Colon (tissue), 2 donors: ENCODE data around the gene GRHL1.
"Not testable (repeated sequence)": the region's sequence is repeated elsewhere in the genome, so short reads cannot be mapped to it uniquely, and the experiment has no call there.

Experiments
- FAIRE-seq: peaks from 2 replicates; lab custom pipeline; 2012; peaks lifted over from hg19 to GRCh38; lab: Jason Lieb, UNC
- donor health status: control.
- donor health status: control.

Gene GRHL1

DNA sequence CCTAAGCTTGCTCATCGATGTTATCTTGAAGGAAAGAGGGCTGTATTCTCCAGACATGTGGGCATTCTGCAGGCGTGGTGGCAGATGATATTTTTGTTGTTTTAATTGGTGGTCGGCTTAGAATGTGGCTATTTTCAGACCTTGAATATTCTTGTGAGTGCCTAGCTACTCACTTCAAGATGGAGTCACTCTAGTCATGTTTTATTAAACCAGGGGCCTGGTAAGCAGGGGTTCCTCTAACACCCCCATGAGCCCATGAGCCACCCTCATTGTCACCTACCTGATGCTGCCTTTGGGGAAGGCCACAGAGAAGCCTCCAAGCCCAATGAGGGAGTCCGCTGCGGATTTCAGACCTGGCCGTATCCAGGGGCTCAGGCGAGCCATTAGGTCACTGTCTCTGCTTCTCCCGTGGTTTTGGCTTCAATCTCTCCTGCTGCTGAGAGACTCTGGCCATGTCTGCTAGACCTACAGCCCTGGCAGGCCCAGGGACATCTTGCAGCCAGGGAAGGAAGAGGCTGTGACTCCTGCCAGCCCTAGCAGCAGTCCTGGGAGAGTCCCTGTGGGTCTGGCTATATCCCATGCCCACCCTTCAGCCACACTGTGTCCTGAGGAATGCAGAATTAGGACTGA is 75.6 kb downstream of the GRHL1 start:
- no peak for FAIRE-seq

DNA sequence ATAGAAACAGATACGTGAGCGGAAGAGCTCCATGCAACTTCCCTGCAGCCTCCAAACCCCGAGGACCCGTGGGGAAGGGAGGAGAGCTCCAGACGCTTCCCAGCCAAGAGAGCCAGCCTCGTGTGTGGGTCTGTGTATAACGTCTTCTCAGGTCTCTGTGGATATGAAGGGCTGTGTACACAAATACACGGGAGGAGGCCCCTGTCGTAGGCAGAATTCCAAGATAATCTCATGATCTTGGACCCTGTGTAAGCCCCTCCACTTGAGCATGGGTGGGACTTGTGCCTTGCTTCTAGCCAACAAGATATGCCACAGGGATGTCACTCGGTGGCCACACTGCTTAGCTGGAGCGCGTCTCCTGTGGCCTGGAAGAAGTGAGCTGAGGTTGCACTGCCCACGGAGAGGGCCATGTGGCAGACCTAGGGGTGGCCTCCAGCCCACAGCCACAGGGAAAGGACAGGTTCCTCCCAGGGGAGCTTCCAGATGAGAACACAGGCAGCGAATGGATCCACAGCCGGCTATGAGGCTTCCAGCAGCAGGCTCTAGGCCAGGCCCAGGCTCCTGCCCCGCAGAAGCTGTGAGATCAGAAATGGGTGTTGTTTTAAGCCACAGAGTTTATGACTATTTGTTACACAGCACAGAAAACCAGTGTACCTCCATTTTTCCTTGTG is 76.3 kb downstream of the GRHL1 start:
- no peak for FAIRE-seq

DNA sequence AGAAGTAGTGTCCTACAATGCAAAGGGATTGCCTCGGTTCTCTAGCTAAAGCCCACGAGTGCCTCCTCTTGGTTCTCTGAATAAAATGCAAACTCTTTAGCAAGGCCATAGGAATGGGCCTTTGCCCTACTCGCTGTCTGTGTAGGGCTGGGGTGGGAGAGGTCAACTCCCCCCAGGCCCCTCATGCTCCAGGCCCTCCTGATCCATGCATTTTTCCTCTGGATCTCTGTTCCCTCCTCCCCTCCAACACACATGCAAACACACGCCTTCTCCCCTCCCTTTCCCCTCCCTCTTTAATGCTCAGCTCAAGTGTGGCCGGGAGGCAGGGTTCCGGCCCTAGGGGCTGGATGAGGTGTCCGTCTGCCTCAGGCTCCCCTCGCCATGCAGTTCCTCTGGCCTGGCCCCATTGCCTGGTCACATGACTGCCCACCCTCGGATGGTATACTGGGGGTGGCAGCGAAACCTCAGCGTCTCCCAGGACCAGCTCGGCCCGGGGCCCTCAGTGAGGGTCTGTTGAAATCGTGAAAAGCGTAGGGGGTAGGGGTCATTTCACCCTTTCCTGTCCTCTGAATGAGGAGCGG is 77.0 kb downstream of the GRHL1 start:
- FAIRE-seq, result no peak

DNA sequence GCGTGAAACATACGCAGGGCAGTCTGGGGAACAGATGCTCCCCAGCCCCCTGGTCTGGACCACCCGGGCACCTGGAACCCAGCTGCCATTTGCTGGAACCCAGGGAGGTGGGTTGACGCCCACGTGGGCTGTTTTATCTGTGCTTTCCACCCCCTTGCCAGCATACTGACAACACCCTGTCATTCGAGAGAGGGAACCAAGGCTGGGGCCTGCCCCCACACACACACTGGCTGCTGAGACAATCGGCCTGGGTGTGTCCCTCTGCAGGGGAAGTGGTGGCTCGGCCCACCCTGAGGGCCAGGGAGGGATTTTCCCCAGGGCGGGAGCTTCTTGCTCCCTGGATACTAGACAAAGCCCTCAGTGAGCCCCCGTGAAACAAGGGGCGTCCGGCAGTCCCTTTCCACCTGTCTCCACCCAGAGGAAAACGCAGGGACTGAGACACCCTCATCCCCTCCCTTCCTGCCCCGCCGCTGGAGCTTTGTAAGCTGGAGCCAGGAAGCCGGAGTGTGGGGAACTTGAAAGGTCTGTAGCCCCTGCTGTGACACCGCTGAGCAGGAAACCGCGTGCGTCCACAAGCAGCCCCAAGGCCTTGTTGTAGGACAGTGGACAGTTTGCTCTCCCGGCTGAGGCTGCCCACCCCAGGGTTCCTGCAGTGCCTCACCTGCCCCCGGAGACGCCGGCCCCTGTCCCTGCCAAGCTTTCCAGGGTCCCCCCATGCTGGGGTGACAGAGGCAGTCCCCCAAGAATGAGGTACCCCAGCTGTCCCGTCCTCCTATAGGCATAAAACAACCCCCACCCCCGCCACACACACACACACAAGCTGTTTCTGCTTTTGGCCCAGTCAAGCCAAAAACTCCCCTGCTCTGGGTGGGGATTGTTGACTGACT is 77.7 kb downstream of the GRHL1 start:
- no peak for FAIRE-seq

DNA sequence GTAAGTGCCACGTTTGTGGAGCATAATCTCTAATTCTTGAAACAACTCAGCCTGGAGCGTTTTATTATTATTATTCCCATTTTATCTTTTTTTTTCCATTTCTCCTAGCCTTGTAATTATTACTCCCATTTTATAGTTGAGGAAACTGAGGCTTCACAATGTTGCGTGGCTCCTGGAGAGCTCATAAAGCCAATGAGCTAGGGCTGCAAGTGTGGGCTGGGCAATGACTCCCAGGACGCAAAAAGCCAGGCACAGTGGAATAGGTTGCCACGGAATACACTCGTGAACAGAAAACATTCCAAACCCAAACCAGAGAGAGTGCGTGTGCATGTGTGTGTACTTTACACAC is 78.4 kb downstream of the GRHL1 start:
- FAIRE-seq, result no peak

DNA sequence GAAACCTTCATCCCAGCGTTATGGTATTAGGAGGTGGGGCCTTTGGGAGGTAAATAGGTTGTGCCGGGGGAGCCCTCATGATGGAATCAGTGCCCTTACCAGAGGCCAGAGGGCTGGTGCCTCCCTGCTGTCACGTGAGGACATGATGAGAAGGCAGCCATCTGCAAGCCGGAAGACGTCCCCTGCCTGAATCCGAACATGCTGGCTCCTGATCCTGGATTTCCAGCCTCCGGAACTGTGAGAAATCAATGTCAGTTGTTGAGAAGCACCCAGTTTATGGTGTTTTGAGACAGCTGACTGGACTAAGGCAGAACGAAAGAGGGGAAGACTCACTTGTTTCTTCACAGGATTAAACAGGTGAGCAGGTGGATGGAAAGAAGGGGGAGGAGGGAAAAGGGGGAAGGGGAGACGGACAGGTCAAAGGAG is 78.8 kb downstream of the GRHL1 start:
- no peak for FAIRE-seq

DNA sequence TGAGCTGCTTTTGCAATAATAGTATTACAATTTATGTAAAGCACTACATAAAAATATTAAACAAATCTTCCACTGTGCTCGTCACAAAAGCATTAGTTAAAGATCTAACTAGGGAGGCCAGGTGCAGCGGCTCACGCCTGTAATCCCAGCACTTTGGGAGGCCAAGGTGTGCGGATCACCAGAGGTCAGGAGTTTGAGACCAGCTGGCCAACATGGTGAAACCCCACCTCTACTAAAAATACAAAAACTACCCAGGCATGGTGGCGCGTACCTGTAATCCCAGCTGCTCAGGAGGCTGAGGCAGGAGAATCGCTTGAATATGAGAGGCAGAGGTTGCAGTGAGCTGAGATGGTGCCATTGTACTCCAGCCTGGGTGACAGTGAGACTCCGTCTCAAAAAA is 79.3 kb downstream of the GRHL1 start:
- FAIRE-seq, result not testable (repeated sequence)

DNA sequence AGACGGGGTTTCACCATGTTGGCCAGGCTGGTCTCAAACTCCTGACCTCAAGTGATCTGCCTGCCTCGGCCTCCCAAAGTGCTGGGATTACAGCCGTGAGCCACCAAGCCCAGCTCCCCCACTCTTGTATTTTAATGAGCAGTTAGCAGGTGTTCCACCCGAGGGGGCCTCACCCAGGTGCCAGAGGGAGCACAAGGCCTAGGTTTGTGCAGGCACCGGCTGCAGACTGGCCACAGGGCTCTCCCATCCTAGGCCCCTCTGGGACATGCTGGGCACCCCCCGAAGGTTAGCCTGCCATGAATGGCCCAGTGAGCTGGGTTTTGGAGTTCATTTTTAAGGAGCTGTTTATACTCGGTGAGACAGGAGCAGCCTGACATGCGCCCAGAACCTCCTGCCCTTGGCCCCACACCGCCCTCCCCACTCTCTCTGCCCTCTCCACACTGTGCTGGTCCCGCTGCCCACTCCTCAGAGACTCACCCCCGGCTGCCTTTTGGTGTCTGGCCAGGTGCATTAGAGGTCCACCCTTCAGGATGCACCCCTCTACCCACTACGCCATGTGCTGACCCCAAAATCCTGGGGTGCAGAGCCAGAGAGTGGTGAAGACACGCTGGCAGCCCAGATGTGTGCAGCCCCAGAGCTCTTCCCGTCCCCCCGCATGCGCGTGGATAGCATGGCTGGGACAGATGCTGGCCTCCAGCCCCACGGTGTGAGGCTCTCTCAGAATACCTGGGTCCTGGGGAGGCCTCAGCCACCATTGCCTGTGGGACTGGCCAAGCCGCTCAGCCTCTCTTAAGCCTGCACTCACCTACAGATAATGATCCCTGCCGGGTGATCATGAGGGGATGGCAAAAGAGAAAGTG is 80.6 kb downstream of the GRHL1 start:
- no peak for FAIRE-seq

DNA sequence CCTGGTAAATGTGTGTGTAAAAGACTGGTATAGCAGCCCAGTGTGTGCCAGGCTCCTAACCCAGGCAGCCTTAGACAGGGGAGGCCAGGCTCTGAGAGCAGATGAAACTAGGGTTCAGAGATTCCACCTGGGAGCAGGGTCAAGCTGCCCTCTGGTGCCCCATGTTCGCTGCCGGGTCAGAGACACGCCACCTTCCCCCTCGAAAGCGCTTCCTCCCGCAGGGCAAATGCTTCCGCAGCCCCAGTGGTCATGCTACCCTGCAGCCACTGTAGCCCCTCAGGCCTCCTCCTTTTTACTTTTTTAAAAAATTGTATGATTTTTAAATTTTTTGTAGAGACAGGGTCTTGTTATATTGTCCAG is 81.2 kb downstream of the GRHL1 start:
- FAIRE-seq, result no peak

DNA sequence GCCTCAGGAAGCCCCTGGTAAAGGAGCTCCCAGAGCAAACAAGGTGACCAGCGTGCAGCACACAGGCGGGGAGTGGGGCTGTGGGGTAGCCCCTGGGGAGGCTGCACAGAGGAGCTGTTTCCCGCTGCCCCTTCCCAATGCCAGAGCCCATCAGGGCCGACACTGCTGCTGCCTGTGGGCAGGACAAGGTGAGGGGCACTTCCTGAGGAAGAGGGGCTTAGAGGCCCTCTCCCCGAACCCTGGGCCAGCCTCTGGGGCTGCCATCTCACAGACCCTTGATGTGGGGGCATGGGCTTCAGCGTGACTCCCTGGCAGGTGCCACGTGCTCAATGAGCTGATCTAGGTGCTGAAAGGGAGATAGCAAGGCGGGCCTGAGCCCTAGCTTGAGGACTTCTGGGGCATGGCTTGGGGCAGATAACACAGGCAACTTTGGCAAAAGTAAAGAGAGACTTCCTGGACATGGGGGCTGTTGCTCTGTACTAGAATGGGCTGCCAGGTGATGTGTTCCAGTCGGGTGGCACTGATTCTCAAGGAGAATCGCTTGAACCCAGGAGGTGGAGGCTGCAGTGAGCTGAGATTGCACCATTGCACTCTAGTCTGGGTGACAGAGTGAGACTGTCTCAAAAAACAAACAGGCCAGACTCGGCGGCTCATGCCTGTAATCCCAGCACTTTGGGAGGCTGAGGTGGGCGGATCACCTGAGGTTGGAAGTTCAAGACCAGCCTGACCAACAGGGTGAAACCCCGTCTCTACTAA is 81.9 kb downstream of the GRHL1 start:
- no peak for FAIRE-seq

DNA sequence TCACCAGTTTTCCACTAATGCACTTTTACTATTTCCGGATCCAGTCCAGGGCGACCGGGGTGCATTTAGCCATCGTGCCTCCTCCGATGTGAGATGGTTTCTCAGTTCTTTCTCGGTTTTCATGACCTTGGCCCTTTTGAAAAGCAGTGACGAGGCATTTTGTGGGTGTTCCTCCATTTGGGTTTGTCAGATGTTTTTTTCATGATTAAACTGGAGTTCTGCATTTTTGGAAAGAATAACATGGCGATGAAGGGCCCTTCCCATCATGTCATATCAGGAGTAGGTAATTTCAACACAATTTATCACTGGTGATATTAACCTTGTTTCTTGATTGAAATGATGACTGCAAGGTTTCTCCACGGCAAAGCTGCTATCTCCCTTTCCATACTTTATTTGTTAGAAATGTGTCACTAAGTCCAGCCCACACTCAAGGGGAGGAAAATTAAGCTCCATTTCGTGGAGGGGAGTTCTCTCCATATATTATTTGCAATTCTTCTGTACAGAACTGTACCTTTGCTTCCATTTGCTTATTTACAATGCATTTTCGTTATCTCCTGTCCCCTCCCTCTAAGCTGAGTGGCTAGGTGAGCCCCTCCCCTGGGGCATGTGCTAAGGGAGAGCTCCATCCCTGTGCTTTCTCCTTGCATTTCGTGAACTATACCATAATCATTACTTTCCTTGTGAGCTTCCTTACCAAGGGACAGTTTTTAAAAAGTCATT is 83.0 kb downstream of the GRHL1 start:
- no peak for FAIRE-seq

DNA sequence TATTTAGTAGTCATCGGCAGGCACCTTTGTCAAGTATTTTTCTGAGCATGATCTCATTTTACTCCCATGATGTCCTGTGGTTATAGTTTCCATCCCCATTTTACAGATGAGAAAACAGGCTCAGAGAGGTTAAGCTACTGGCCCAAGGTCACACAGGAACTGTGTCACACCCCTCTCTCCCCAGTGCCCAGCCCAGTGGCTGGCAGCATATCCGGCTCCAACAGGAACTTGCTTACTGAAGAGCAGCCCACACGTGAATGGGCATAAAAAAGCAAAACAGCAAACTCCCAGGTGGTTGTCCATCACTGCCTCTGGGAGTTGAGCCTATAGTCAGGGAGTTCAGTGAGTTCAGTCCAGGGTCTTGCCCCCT is 83.5 kb downstream of the GRHL1 start:
- FAIRE-seq, result no peak

DNA sequence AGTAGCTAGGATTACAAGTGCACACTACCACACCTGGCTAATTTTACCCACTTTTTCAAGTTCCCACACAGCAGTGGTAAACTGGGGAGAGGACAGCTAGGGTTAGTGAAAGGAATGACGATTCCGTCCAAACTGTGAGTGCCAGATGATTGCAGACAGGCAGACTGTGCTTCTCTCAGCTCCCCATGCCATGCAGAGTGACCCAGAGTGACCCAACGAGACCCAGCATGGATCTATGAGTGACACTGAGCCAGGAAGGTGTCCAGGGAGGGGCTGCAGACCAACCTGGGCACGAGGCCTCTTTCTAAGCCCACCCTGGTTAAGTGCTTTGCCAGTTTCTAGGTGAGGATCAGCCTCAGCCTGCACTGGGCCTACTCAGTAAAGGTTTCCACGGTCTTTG is 84.1 kb downstream of the GRHL1 start:
- no peak for FAIRE-seq

DNA sequence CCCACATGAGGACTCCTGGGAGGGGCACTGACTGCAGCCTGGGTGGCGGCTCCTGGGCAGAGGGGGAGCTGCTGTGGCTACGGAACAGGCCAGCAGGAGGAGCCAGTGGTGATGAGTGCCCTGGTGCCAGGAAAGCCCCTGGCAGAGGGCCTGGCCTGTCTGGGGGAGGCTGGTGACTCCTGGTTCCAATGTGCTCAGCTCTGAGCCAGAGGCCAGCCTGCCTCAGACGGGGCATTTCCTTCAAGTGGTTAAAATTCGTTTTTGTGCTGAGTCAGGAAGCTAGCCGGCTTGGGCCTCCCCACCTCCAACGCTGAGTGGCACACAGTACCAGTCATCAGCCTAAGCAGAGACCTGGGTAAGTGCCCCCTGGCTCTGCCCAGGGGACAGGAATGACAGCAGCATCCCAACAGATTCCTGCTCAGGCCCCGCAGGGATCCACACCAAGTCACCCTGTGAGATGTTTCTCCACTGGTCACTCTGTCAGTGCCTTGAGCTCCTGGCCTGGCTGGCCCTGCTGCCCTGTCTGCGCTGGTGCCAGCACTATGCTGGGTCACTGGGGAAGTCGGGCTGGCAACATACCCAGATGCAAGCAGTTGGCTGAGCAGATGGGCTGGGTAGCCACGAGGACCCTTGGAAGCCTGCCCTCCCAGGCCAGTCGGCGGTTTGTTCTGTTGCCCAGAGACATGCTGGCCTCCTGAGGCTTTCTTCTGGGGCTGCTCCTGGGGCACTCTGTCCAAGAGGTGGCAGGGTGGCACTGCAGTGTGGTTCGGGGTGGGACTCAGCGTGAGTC is 84.8 kb downstream of the GRHL1 start:
- no peak for FAIRE-seq

DNA sequence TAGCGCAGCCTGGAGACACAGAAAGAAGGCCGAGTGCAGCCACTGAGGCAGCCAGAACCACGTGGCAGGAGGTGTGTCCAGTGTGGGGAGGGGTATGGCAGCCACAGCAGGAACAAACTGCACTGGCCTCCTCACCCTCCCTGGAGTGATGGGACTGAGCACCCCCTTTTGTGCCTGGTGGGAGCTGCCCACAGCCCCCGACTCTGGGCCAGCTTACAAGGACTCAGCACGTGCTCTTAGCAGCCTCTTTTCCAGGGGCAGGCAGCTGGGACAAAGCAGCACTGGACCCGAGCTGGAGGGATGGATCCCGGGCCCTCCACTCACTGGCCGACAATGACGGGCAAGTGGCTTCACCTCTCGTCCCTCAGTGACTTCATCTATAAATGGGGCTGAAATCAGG is 86.6 kb downstream of the GRHL1 start:
- no peak for FAIRE-seq

DNA sequence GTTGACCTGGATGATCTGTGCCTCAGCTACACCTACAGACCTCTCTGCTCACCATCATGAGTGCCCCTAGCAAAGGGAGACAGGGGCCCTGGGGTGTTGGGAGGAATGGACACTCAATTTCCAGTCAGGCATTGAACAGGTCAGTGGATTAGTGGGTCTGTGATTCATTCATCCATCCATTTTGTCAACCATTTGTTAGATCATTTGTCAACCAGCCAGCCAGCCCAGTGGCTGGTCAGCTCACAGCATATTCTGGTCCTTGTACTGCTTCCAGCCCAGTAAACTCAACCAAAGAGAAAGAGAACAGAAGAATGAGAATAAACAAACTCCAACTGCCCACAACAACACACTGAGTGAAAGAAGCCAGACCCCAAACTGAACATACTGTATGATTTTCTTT is 87.2 kb downstream of the GRHL1 start:
- no peak for FAIRE-seq

DNA sequence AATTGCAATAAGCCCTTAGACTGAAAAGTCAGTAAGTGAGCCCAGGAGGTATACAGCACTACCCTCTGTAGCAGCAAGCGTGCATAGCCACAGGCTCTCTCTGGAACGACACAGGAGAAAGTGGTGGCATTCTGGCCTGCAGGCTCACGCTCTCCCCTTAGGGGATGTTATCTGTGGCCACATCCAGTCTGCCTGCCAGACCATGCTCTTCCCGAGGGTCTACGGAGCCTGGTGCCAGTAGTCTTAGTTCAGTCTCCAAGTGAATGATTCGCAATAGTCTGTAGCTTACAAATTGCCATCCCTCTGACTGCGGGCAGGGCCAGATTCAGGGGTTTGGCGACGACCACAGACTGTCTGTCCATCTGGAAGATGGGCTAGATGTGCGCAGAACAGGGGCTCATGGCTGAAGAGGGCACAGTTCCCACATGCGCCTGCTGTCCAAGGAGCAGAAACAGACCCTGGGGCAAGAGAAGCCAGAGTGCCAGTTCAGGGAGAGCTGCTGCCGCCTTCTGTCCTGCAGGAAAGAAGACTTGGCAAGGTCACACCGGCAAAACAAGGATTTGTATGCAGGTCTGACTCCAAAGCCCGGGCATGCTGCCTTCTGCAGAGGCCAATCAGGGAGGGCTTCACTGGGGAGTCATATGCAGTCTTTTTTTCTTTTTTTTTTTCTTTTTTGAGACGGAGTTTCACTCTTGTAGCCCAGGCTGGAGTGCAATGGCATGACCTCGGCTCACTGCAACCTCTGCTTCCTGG is 88.3 kb downstream of the GRHL1 start:
- FAIRE-seq, result no peak

DNA sequence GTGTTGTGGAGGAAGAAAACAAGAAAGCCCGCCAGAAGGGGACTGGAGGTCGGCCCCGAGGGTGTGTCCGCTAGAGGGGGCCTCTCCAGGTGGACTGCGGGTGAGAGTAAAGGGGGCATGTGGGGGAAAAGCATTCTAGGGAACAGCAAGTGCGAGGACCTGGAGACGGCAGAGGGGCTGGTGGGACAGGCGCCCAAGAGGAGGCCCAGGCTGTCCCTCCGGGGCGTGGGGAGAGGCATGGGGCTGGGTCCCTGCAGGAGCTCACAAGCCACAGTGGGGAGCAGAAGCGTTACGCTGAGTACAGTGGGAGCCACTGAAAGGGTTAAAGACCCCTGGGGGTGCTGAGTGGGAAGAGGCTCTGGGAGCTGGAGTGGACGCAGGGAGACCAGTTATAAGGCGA is 90.2 kb downstream of the GRHL1 start:
- no peak for FAIRE-seq
